Measurements from ENCODE around the gene CNOT4. TPM values are rescaled to one million over a fixed set of nuclear protein-coding genes. Genes with fewer than 3 reads are reported as not detected.

Gene CNOT4
- total and polyA plus RNA-seq, 2 of the 8 experiments (the other 6 are each of a cell fraction or from before 2014, with no cell fraction given), result 10.9 to 25.8 TPM

DNA sequence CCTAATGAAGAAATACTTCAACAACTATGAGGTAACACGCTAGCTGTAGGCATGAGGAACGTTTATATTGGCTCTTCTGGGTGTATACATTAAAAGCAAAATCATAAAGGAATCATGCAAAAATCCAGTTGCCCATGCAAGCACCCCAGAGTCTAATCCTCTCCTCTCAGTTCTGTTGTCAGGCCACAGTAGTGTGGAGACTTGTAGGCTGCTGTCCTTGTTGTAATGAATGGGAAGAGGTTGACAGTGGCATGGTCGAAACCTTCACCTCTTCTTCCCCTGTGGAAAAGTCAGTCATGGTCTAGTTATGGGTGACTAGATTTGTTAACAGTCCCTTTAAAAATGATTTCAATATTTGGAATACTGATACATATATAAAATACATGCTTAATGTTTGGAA, 121.3 kb downstream of the CNOT4 start (continued):
- TF ChIP-seq, protein P1, sequence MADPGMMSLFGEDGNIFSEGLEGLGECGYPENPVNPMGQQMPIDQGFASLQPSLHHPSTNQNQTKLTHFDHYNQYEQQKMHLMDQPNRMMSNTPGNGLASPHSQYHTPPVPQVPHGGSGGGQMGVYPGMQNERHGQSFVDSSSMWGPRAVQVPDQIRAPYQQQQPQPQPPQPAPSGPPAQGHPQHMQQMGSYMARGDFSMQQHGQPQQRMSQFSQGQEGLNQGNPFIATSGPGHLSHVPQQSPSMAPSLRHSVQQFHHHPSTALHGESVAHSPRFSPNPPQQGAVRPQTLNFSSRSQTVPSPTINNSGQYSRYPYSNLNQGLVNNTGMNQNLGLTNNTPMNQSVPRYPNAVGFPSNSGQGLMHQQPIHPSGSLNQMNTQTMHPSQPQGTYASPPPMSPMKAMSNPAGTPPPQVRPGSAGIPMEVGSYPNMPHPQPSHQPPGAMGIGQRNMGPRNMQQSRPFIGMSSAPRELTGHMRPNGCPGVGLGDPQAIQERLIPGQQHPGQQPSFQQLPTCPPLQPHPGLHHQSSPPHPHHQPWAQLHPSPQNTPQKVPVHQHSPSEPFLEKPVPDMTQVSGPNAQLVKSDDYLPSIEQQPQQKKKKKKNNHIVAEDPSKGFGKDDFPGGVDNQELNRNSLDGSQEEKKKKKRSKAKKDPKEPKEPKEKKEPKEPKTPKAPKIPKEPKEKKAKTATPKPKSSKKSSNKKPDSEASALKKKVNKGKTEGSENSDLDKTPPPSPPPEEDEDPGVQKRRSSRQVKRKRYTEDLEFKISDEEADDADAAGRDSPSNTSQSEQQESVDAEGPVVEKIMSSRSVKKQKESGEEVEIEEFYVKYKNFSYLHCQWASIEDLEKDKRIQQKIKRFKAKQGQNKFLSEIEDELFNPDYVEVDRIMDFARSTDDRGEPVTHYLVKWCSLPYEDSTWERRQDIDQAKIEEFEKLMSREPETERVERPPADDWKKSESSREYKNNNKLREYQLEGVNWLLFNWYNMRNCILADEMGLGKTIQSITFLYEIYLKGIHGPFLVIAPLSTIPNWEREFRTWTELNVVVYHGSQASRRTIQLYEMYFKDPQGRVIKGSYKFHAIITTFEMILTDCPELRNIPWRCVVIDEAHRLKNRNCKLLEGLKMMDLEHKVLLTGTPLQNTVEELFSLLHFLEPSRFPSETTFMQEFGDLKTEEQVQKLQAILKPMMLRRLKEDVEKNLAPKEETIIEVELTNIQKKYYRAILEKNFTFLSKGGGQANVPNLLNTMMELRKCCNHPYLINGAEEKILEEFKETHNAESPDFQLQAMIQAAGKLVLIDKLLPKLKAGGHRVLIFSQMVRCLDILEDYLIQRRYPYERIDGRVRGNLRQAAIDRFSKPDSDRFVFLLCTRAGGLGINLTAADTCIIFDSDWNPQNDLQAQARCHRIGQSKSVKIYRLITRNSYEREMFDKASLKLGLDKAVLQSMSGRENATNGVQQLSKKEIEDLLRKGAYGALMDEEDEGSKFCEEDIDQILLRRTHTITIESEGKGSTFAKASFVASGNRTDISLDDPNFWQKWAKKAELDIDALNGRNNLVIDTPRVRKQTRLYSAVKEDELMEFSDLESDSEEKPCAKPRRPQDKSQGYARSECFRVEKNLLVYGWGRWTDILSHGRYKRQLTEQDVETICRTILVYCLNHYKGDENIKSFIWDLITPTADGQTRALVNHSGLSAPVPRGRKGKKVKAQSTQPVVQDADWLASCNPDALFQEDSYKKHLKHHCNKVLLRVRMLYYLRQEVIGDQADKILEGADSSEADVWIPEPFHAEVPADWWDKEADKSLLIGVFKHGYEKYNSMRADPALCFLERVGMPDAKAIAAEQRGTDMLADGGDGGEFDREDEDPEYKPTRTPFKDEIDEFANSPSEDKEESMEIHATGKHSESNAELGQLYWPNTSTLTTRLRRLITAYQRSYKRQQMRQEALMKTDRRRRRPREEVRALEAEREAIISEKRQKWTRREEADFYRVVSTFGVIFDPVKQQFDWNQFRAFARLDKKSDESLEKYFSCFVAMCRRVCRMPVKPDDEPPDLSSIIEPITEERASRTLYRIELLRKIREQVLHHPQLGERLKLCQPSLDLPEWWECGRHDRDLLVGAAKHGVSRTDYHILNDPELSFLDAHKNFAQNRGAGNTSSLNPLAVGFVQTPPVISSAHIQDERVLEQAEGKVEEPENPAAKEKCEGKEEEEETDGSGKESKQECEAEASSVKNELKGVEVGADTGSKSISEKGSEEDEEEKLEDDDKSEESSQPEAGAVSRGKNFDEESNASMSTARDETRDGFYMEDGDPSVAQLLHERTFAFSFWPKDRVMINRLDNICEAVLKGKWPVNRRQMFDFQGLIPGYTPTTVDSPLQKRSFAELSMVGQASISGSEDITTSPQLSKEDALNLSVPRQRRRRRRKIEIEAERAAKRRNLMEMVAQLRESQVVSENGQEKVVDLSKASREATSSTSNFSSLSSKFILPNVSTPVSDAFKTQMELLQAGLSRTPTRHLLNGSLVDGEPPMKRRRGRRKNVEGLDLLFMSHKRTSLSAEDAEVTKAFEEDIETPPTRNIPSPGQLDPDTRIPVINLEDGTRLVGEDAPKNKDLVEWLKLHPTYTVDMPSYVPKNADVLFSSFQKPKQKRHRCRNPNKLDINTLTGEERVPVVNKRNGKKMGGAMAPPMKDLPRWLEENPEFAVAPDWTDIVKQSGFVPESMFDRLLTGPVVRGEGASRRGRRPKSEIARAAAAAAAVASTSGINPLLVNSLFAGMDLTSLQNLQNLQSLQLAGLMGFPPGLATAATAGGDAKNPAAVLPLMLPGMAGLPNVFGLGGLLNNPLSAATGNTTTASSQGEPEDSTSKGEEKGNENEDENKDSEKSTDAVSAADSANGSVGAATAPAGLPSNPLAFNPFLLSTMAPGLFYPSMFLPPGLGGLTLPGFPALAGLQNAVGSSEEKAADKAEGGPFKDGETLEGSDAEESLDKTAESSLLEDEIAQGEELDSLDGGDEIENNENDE (IDR thresholded peaks at IDR 0.05; ENCODE audit: insufficient replicate concordance, low read length), result no peak
- TF ChIP-seq RBBP5 (IDR thresholded peaks at IDR 0.05; ENCODE audit: borderline replicate concordance, low read depth, low read length) (no peak), POU5F1 (IDR thresholded peaks at IDR 0.05; ENCODE audit: low read depth, low read length) (no peak), TCF12 (IDR thresholded peaks at IDR 0.05; ENCODE audit: low read depth, low read length) (no peak), ASH2L (IDR thresholded peaks at IDR 0.05; ENCODE audit: low read length) (no peak), MAFK (IDR thresholded peaks at IDR 0.05; ENCODE audit: low read depth, low read length) (no peak), CBX8 (IDR thresholded peaks at IDR 0.05; ENCODE audit: borderline replicate concordance, low read depth, low read length) (no peak)
- TF ChIP-seq, protein P2, sequence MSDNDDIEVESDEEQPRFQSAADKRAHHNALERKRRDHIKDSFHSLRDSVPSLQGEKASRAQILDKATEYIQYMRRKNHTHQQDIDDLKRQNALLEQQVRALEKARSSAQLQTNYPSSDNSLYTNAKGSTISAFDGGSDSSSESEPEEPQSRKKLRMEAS (IDR thresholded peaks at IDR 0.05), result no peak
- TF ChIP-seq, protein P3, sequence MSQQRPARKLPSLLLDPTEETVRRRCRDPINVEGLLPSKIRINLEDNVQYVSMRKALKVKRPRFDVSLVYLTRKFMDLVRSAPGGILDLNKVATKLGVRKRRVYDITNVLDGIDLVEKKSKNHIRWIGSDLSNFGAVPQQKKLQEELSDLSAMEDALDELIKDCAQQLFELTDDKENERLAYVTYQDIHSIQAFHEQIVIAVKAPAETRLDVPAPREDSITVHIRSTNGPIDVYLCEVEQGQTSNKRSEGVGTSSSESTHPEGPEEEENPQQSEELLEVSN (IDR thresholded peaks at IDR 0.05), result no peak
